HG03196 (cell line): ENCODE measurements around the gene CST3.
"Not testable (repeated sequence)": the region's sequence is repeated elsewhere in the genome, so short reads cannot be mapped to it uniquely, and the experiment has no call there.

Source experiments
- ATAC-seq: cut with Tn5 transposase; IDR thresholded peaks from one replicate; pipeline ENCODE4 v1.9.1; 2021; ENCODE audit not compliant: unreplicated experiment

Gene CST3

DNA sequence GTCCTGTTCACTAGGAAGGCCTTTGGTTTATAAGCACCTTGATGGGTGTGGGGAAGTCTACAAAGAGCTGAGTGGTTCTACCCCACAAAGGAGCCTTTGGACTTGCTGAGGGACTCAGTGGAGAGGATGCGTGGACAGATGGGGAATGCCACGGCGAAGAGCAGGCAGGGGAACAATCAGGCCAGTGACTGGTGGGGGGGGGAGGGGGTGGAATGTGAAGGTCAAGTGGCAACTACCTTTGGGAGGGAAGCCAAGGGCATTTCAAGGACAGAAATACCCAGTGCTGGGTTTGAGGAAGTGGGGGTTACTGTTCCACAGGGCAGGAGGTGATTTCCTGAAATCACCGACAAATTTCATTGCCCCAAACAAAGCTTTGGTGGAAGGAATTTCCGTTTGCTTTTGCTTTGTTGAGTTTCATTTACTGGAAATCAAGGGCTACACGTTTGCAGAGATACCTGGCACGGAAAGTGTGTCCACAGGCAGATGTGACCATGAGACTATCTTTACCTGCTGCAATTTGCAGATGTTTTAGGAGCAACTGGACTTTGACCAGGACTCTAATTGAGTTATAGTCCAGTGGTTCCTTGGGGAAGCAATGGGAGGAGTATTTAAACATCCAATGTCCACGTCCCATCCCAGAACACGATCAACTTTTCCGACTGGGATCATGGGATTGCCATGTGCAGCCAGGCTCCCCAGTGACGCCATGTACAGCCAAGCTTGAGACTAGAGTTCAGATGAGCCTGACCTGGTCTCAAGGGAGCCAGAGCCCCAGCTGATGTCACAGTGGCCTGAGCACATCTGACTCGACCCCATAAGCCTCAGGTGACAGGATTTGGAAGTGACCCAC lies 8.0 kb downstream of the CST3 start:
- no peak for ATAC-seq

DNA sequence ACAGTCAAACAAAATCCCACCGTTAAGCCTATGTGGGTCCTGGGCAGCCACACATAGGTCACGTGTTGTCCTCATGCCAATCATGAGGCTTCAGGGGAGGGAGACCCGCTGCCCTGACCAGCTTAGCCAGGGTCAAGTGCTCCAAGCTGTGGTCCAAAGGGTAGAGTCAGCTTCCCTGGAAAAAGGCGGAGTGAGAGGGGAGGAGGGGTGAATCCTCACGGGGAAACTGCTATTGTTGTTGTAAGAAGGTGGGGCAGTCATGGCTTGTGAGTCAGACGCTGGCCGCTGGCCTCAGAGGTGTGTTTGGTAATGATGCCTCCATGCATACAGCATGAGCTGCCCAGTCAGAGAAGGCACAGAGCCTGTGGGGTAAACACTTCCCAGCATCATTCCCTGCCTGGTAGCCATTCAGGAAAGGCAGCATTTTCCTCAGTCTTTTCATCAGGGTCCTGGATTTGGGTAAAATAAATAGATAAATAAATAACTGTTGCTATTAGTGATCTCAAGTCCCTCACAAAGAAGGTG lies 8.7 kb downstream of the CST3 start:
- no peak for ATAC-seq

DNA sequence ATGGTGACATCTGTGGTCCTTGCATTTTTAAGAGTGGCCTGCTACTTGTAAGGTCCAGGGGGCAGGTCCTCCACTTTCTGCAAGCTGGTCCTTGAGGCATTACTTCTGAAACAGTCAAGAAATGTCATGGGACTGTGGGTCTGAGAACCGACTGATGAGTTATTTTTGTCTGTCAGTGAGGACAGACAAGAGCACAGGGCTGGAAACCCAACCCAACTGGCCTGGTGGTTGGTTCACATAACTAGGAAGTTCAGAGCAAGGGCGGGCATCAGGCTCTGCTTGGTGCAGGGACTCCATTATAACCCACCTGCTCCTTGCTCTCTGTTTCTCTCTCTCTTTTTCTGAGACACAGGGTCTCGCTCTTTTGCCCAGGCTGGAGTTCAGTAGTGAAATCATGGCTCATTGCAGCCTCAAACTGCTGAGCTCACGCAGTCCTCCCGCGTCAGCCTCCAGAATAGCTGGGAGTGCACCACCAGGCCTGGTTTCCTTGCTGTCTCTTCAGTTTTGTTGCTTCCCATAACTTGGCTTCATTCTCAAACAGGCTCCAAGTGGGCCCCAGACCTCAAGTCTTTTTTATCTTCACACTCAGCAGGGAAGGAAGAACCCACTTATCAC lies 9.2 kb downstream of the CST3 start:
- no peak for ATAC-seq

DNA sequence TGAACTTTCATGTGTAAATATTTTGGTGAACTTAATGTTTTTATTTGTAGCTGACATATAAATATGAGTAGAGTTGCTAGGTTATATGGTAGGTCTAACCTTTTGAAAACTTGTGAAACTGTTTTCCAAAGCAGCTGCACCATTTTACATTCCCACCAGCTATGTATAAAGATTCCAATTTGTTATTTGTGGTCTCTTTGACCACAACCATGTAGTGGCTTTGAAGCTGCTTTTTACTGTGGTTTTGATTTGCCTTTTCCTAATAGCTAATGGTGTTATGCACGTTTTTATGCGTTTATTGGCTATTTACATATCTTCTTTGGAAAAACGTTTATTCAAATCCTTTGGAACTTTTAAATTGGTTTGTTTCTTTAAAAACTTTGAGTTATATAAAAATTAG lies 10.3 kb downstream of the CST3 start:
- ATAC-seq: no peak

DNA sequence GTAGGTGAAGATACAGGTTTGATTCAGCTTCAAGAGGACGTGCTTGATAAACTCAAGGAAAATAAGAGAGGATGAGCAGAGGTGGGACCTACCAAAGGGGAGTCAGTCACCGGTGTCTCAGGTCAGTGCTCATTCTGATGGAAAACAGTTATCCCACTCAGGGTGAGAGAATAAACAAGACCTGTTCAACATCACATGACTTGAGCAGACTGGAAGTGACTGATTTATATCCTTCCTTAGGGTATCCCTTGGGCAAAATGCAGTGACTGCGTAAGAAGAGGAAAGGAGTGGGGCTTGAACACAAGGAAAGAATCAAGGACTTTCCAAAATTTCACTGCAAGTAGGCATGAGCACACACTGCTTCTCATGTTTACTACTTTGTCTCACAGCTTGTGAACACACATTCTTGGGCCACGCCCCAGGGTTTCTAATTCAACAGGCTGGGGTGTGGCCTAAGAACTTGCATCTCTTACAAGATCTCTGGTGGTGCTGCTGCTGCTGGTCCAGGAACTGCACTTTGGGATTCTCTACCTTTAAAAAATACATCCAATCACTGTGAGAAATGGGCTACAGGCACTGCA lies 11.6 kb downstream of the CST3 start:
- no peak for ATAC-seq

DNA sequence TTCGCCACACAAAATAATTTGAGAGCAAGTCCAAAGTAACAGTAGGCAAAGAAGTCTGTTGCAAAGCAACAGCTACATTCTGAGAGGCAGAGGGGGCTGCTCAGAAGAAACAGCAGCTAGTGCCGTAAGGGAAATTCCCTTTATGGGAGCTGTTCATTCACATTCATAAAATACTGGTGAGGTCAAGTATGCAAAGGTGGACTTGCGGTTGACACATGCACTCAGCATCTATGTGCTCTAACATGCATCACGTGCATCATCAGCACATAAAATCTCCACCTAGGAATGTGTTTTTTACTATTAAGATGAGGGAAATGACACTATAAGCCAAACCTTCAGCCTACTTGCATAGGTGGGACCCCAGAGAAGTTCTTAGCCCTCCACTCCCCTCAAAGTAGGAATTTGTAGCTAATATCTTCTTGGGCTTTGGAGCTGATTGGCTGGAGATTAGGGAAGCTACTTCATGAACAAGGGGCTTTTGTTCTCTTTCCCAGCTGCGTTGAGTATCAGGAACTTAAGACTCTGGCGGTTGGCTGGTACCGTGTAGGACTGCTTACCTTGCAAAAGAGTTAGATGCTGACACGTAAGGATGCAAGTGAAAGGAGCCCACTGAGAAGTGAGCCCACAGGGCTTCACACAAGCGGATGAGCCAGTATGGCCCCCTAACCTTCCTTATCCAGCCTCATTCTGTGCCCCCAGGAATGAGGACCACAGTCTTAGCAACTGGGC lies 12.4 kb downstream of the CST3 start:
- no peak for ATAC-seq

DNA sequence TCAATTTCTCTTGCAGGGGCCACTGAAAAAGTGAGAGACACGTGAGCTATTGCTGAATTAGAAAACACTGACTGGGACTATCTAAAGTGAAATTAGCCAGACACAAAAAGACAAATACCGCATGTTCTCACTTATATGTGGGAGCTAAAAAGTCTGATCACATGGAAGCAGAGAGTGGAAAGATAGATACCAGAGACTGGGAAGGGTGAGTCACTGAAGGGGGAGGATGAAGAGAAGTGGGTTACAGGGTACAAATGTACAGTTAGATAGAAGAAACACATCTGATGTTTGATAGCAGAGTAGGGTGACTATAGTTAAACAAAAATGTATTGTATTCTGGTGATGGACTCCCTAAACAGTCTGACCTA lies 13.4 kb downstream of the CST3 start:
- ATAC-seq: no peak

DNA sequence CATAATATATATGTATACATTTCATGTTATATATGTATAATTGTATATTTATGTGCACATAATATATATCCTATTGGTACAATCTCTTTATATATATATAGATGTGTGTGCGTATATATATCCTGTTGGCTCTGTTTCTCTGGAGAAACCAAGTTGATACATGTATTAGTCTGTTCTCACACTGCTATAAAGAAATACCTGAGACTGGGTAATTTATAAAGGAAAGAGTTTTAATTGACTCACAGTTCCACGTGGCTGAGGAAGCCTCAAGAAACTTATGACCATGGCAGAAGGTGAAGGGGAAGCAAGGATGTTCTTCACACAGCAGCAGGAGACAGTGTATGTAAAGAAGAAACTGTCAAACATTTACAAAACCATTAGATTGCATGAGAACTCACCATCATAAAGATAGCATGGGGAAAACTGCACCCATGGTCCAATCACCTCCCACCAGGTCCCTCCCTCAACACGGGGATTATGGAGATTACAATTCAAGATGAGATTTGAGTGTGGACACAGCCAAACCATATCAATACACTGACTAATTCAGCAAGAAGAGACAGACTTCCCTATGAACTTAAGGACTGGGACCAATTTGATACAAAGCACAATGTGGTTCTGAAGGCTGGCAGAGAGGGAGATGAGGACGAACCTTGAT lies 14.0 kb downstream of the CST3 start:
- no peak for ATAC-seq

DNA sequence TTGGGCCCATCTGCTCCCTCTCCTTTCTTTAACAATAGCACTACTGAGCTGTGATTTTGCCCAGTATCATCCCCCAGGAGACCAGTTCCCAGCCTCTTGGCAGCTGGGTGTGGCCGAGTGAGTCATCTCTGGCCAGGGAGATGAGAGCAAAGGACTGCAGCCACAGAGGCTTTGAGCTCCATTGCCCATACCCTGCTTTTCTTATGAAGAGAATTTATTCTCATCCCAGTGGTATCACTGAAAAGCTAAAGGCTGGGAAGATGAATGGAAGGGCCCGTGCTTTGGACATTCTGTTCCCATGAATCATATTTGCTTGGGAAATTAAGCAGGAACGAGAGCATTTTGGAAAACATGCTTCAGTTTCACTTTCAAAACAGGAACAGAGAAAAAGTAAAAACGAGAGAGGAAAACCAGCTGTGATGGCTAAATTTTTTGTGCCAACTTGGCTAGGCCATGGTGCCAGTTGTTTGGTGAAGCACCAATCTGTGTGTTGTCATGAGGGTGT lies 14.9 kb downstream of the CST3 start:
- peak; percentile 70 for ATAC-seq

DNA sequence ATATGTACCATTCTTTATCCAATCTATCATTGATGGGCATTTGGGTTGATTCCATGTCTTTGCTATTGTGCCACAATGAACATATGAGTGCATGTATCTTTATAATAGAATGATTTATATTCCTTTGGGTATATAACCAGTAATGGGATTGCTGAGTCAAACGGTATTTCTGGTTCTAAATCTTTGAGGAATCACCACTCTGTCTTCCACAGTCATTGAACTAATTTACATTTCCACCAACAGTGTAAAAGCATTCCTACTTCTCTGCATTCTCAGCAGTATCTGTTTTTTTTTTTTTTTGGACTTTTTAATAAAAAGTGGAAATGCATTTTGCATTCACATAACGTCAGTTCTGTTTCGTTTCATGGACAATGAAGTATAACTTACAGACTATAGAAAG lies 15.4 kb downstream of the CST3 start:
- ATAC-seq: not testable (repeated sequence)

DNA sequence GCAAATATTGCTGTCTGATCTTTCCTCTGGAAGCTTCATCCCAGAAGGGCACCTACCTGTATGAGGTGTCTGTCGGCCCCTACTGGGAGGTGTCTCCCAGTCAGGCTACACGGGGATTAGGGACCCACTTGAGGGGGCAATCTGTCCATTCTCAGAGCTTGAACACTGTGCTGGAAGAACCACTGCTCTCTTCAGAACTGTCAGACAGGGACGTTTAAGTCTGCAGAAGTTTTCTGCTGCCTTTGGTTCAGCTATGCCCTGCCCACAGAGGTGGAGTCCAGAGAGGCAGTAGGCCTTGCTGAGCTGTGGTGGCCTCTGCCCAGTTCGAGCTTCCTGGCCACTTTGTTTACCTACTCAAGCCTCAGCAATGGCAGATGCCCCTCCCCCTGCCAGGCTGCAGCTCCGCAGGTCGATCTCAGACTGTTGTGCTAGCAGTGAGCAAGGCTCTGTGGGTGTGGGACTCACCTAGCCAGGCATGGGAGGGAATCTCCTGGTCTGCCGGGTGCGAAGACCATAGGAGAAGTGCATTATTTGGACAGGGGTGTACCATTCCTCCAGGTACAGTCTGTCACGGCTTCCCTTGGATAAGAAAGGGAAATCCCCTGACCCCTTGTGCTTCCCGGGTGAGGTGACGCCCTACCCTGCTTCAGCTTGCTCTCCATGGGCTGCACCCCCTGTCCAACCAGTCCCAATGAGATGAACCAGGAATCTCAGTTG lies 16.9 kb downstream of the CST3 start:
- not testable (repeated sequence) for ATAC-seq

DNA sequence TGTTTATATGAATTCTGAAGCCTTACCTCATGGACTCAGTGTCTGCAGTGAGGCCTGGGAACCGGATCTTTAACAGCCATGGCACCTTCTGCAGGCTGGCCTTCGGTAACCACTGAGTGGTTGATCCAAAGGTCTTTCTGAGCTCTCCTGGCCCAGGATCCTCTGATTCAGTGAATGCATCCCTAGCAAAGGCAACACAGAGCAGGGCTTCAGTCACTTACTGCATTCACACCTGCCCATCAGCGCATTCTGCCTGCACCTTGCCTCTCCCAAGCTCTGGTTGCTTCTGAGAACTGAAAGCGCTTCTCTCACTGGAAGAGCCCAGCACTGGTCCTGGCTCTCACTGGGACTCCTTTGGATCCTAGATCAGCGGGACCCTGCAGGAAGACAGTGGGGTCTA lies 23.6 kb downstream of the CST3 start:
- no peak for ATAC-seq

DNA sequence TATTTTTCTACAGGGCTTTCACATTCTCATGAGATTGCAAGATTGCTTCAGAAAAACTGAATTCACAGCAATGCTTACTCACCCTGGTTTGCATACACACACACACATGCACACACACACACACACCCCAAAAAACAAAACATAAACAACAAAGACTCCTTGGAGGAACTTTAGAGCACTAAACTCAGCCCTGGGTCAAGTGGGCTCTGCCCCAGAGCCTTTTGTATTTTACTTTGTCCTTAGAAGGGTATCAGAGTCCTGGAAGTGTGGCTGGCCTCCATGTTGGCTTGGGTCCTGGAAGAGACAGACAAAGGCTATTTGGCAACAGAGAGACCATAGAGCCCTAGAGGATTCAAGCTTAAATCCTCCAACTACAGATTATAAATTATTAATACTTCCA lies 24.1 kb downstream of the CST3 start:
- ATAC-seq: no peak

DNA sequence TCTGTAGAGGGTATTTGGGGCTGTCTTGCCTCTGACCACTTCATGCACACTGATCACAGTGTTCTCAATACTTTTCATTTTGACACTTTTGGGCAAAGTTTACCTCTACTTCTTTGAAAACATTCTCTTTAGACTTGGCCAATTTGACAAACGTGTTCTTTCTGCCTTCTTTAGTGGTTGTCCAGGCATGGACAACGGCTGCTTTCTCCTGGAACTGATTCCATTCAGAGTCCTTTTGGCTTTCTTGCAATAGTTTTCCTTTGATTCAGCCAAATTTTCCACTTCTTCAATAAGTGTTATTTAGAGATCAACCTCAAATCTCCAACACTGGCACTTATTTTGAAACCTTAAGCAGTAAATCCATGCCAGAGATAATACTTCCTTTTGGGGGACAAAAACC lies 25.4 kb downstream of the CST3 start:
- no peak for ATAC-seq

DNA sequence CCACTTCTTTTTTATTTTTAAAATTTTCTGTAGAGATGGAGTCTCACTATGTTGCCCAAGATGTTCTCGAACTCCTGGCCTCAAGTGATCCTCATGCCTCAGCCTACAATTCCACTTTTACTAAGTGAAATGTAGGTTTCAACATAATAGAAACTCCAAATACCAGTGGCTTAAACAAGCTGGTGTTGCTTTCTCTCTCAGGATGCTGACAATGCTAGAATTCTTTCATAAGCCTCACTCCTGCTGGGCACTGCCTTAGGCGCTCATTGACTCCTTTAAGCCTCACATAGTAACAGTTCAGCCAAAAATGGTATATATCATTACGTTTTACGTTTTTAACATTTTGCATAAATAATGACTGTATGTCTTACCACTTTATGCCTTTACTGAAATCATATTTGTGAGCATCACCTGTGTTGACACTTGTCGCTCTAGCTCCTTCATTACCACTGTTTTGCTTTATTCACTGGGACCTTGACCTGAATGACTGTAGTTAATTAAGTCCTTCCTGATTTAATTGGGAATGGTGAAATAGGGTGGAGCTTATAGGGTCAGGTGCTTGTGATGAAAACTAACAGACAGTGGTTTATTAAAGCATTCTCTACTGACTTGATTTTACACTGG lies 28.2 kb downstream of the CST3 start:
- no peak for ATAC-seq

DNA sequence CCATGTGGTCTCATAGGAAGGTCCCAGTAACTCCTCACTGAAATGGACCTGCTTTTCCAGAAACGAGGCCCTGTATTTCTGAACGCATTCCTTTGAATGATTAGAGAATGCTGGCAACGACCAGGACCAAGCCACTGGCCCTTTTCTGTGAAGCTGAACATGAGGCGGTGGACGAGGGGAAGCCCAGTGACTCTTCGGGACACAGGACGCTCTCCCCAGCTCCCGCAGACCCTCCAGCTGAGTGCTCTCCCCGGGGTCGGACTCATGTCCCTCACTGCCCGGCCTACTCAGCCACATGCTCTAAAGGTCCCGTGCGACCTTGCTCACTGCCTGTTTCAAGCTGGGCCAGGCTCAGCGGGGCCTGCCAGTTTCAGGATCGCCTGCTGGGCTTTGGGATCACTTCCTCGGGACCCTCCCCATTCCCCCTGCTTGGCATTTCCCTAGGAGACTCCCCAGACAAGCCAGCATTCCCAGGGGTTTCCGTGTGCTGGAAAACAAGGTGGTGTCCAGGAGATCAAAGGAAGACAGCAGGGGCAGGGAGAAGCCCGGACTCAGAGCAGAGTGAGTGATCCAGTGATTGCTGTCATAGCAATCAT lies 29.4 kb downstream of the CST3 start:
- ATAC-seq: no peak

DNA sequence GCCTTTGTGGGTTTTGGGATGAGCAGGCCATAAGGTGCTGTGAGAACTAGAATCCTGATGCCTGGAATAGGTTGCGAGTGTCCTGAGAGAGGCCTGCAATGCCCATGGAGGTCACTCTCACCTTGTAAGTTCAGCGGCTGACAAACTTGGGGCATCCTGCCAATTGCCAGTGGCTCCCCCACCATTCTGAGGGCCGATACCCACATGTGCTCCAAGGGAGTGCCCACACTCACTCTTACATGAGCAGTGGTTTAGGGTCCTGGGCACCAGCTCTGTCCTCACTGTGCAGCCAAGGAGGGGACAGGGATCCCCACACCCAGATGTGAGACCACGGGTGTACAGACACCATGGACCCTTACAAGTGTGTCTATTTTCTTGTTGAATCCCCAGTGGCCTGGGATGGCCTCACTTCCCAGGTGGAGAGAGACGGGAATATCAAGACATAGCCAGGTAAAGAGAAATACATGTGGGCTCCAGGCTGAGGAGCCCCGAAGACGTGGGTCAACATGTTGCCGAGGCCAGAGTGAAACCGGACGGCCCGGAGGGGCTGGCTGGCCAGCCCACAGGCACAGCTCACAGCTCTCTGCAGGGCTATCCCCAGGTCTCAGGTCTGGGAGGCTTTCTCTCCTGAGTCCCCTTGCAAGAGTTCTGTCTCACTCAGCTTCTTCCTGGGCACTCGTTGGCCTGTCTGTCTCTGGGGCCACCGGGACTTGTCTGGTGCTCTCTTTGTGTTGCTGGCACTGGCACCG lies 30.1 kb downstream of the CST3 start:
- ATAC-seq: no peak

DNA sequence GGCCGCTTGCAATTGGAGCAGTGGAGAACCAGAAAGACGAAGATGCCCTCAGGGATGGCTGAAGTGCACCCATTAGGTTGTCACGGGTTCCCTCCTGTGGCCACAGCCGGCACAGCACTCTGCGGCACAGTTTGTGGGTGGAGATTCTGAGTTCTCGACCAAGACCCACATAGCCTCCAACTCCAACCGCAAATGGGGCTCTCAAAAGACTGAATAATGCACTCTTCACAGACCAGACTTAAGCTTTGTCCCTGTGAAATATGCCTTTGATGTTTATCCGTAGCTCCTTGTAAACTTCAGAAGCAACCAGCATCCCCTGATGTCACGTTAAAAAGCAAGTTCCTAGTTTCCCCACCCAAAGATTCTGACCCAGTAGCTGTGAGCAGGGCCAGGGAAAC lies 31.1 kb downstream of the CST3 start:
- ATAC-seq: peak; percentile 71
